Neural cell (in vitro differentiated cells): ENCODE results near the gene TNS3. TPM values are rescaled to one million over a fixed set of nuclear protein-coding genes. Genes with fewer than 3 reads are reported as not detected.

Source experiments
- H2AFZ ChIP-seq: fragments of 200-600, 300-800 bp; sonication (generic), shearing (Covaris generic); 2 replicates; pipeline ENCODE4 v1.6.0; 2014; ENCODE audit warnings: low read depth, mild to moderate bottlenecking, antibody characterized with exemption, low read length, moderate library complexity
- H3F3A ChIP-seq: fragments of 200-600 bp; shearing (Covaris generic); 2 replicates; pipeline ENCODE4 v1.6.1; 2016; ENCODE audit warnings: mild to moderate bottlenecking, moderate library complexity, mixed read lengths, antibody characterized with exemption, low read length; ENCODE audit not compliant: insufficient read depth, poor library complexity, severe bottlenecking
- H3K27ac ChIP-seq: fragments of 200-600, 300-800 bp; sonication (generic), shearing (Covaris generic); 2 replicates; pipeline ENCODE4 v1.5.1; 2014; ENCODE audit warnings: mild to moderate bottlenecking, low read length, moderate library complexity
- H3K27me3 ChIP-seq: fragments of 300-800, 200-600 bp; sonication (generic), shearing (Covaris generic); 2 replicates; pipeline ENCODE4 v1.6.0; 2014; ENCODE audit warnings: mild to moderate bottlenecking, low read depth, low read length, moderate library complexity; ENCODE audit not compliant: insufficient read depth
- H3K36me3 ChIP-seq: fragments of 300-800, 200-600 bp; sonication (generic), shearing (Covaris generic); 2 replicates; pipeline ENCODE4 v1.5.1; 2014; ENCODE audit warnings: mild to moderate bottlenecking, antibody characterized with exemption, low read length, moderate library complexity; ENCODE audit not compliant: insufficient read depth
- H3K4me2 ChIP-seq: fragments of 300-800, 200-600 bp; sonication (generic), shearing (Covaris generic); 2 replicates; pipeline ENCODE4 v1.6.0; 2014; ENCODE audit warnings: mild to moderate bottlenecking, low read length
- H3K4me3 ChIP-seq: fragments of 300-800, 200-600 bp; sonication (generic), shearing (Covaris generic); 2 replicates; pipeline ENCODE4 v1.5.1; 2014; ENCODE audit warnings: mild to moderate bottlenecking, low read length, moderate library complexity
- H3K79me2 ChIP-seq: fragments of 200-600 bp; shearing (Covaris generic); replicated peaks from 2 replicates; pipeline ENCODE4 v1.6.0; 2014; ENCODE audit warnings: mild to moderate bottlenecking, low read length, moderate library complexity; ENCODE audit not compliant: insufficient read depth
- H3K9ac ChIP-seq: fragments of 300-800, 200-600 bp; sonication (generic), shearing (Covaris generic); 2 replicates; pipeline ENCODE4 v1.6.1; 2016; ENCODE audit warnings: mild to moderate bottlenecking, low read length, mixed read lengths
- H3K9me2 ChIP-seq: fragments of 200-600 bp; shearing (Covaris generic); 2 replicates; pipeline ENCODE4 v1.6.1; 2016; ENCODE audit warnings: mild to moderate bottlenecking, low read length, mixed read lengths; ENCODE audit not compliant: insufficient read depth
- H3K9me3 ChIP-seq: fragments of 200-600, 300-800 bp; sonication (generic), shearing (Covaris generic); 2 replicates; pipeline ENCODE4 v1.6.1; 2016; ENCODE audit warnings: mild to moderate bottlenecking, mixed run types, low read length, moderate library complexity, mixed read lengths
- H4K20me1 ChIP-seq: fragments of 200-600 bp; shearing (Covaris generic); 2 replicates; pipeline ENCODE4 v1.6.1; 2016; ENCODE audit warnings: mild to moderate bottlenecking, mixed run types; ENCODE audit not compliant: insufficient read depth
- CTCF ChIP-seq: fragments of 450-650 bp; IDR thresholded peaks from 2 replicates; pipeline ENCODE4 v1.5.1; 2014; ENCODE audit warnings: antibody characterized with exemption, mild to moderate bottlenecking, moderate library complexity; ENCODE audit not compliant: poor library complexity, severe bottlenecking
- EP300 ChIP-seq: fragments of 450-650 bp; conservative IDR thresholded peaks from 2 replicates; pipeline ENCODE4 v1.6.1; 2014; ENCODE audit warnings: antibody characterized with exemption, mild to moderate bottlenecking, moderate library complexity; ENCODE audit not compliant: poor library complexity, severe bottlenecking
- EZH2 ChIP-seq: fragments of 200-600, 300-800 bp; shearing (Covaris generic), sonication (generic); IDR thresholded peaks from 2 replicates; pipeline ENCODE4 v1.6.1; 2014; ENCODE audit warnings: antibody characterized with exemption, low read length, borderline replicate concordance, mild to moderate bottlenecking; ENCODE audit not compliant: insufficient read depth, poor library complexity, severe bottlenecking
- MXI1 ChIP-seq: fragments of 450-650 bp; conservative IDR thresholded peaks from 2 replicates; pipeline ENCODE4 v1.6.1; 2014; ENCODE audit warnings: antibody characterized with exemption, mild to moderate bottlenecking; ENCODE audit not compliant: poor library complexity, severe bottlenecking
- POLR2AphosphoS5 ChIP-seq: IDR thresholded peaks from 2 replicates; pipeline ENCODE4 v1.6.1; 2012
- RAD21 ChIP-seq: fragments of 450-650 bp; conservative IDR thresholded peaks from 2 replicates; pipeline ENCODE4 v1.6.1; 2014; ENCODE audit warnings: antibody characterized with exemption, mild to moderate bottlenecking, moderate library complexity
- REST ChIP-seq: IDR thresholded peaks from 2 replicates; pipeline ENCODE4 v1.6.1; 2012; ENCODE audit warnings: borderline replicate concordance
- SMC3 ChIP-seq: fragments of 450-650 bp; conservative IDR thresholded peaks from 2 replicates; pipeline ENCODE4 v1.6.1; 2014; ENCODE audit warnings: antibody characterized with exemption, mild to moderate bottlenecking, moderate library complexity; ENCODE audit not compliant: poor library complexity
- TAF1 ChIP-seq: IDR thresholded peaks from 2 replicates; pipeline ENCODE4 v1.6.1; 2012; ENCODE audit warnings: low read depth
- polyA plus RNA-seq: library from polyadenylated mRNA; depleted of rRNA; stranded (reverse); fragments of >200 nt; gene quantifications from 2 replicates; pipeline ENCODE4 v1.2.3, GENCODE V29; 2014

The TNS3 gene
- polyA plus RNA-seq, 1 donor from 2014 or later = 0.58 TPM

GRCh38 chr7:47389923-47390630 is 191.8 kb downstream of the TNS3 start:
- Histone ChIP-seq H3K79me2 (no peaks in the 10 kb centered on the region), H2AFZ (no peak overlapping the region), H3F3A (no peaks in the 10 kb centered on the region), H3K4me3 (no peak overlapping the region), H3K27me3 (no peaks in the 10 kb centered on the region), H3K9ac (no peak overlapping the region), H3K9me2 (no peaks in the 10 kb centered on the region), H4K20me1 (no peaks in the 10 kb centered on the region), H3K4me2 (no peak overlapping the region), H3K27ac (no peak overlapping the region), H3K9me3 (no peaks in the 10 kb centered on the region), H3K36me3 (no peaks in the 10 kb centered on the region)
- TF ChIP-seq TAF1 = no peak
- TF ChIP-seq RAD21 = no peak
- TF ChIP-seq POLR2AphosphoS5 = no peak
- no peak for TF ChIP-seq EZH2
- no peak for TF ChIP-seq SMC3
- no peak for TF ChIP-seq EP300
- no peak for TF ChIP-seq REST
- no peak for TF ChIP-seq CTCF
- no peak for TF ChIP-seq MXI1

GRCh38 chr7:47389171-47389922 is 192.6 kb downstream of the TNS3 start:
- Histone ChIP-seq H3K4me3 (no peak overlapping the region), H4K20me1 (no peaks in the 10 kb centered on the region), H3K27me3 (no peaks in the 10 kb centered on the region), H2AFZ (no peak overlapping the region), H3K9ac (no peak overlapping the region), H3F3A (no peaks in the 10 kb centered on the region), H3K79me2 (no peaks in the 10 kb centered on the region), H3K27ac (no peak overlapping the region), H3K36me3 (no peaks in the 10 kb centered on the region), H3K9me3 (no peaks in the 10 kb centered on the region), H3K9me2 (no peaks in the 10 kb centered on the region), H3K4me2 (no peak overlapping the region)
- TF ChIP-seq CTCF (no peak), TAF1 (no peak), SMC3 (no peak), EZH2 (no peak), MXI1 (no peak), RAD21 (no peak), POLR2AphosphoS5 (no peak), EP300 (no peak), REST (no peak)
